Subcutaneous abdominal adipose tissue (tissue), 5 donors: ENCODE measurements around the gene ADCY3.
A peak's percentile ranks its signal among the peaks of the same experiment; 100 is the strongest.

Experiments
- H3K27ac ChIP-seq: one replicate; pipeline ENCODE4 v1.7.0; 2013; ENCODE audit warnings: low read depth, mild to moderate bottlenecking, inconsistent platforms, low read length, moderate library complexity
- H3K27me3 ChIP-seq, 5 donors: one replicate each; pipeline ENCODE4 v1.7.0; 2013; ENCODE audit warnings: low read length in 5 of 5, inconsistent platforms in 1 of 5; ENCODE audit not compliant: control insufficient read depth in 5 of 5, insufficient read depth in 4 of 5
- H3K36me3 ChIP-seq, 5 donors: one replicate each; pipeline ENCODE4 v1.7.0; 2013; ENCODE audit warnings: low read length in 5 of 5; ENCODE audit not compliant: control insufficient read depth in 5 of 5, insufficient read depth in 5 of 5
- H3K4me1 ChIP-seq, 5 donors: one replicate each; pipeline ENCODE4 v1.7.0; 2013; ENCODE audit warnings: low read length in 5 of 5, mild to moderate bottlenecking in 3 of 5, moderate library complexity in 1 of 5; ENCODE audit not compliant: control insufficient read depth in 5 of 5, insufficient read depth in 5 of 5
- H3K4me3 ChIP-seq, 5 donors: one replicate each; pipeline ENCODE4 v1.7.0; 2013; ENCODE audit warnings: low read length in 5 of 5, low read depth in 1 of 5
- H3K9ac ChIP-seq, 5 donors: one replicate each; pipeline ENCODE4 v1.7.0; 2013; ENCODE audit warnings: low read length in 5 of 5, mild to moderate bottlenecking in 4 of 5, moderate library complexity in 3 of 5
- H3K9me3 ChIP-seq, 5 donors: one replicate each; pipeline ENCODE4 v1.7.0; 2013; ENCODE audit warnings: low read length in 5 of 5; ENCODE audit not compliant: control insufficient read depth in 5 of 5
- donor health status: healthy.
- donor health status: healthy.
- donor health status: healthy.
- donor health status: healthy.
- donor health status: healthy.

The ADCY3 gene

GRCh38 chr2:24910245-24910644 lies 9.8 kb downstream of the ADCY3 start:
- Histone ChIP-seq H3K4me3 (no peak overlapping the region), H3K36me3 (peaks cover 0 to 2% (median 0%) of the 10 kb centered on the region in 5 donors), H3K27me3 (no peaks in the 10 kb centered on the region), H3K27ac (no peak overlapping the region), H3K9me3 (peaks cover 0 to 8% (median 0%) of the 10 kb centered on the region in 5 donors), H3K4me1 (peaks cover 0 to 16% (median 3%) of the 10 kb centered on the region in 5 donors), H3K9ac (no peak overlapping the region)

GRCh38 chr2:24909555-24910177 lies 10.4 kb downstream of the ADCY3 start:
- H3K27me3 ChIP-seq: no peaks in the 10 kb centered on the region
- H3K9me3 ChIP-seq: peaks cover 0 to 8% (median 0%) of the 10 kb centered on the region in 5 donors
- H3K27ac ChIP-seq: no peak overlapping the region
- H3K36me3 ChIP-seq: peaks cover 0 to 2% (median 0%) of the 10 kb centered on the region in 5 donors
- H3K4me3 ChIP-seq: no peak overlapping the region
- H3K4me1 ChIP-seq: peaks cover 0 to 12% (median 3%) of the 10 kb centered on the region in 5 donors
- H3K9ac ChIP-seq: no peak overlapping the region

- H3K9ac ChIP-seq: no peak overlapping the region
- peaks cover 0 to 2% (median 0%) of the 10 kb centered on the region in 5 donors for H3K36me3 ChIP-seq
- H3K4me1 ChIP-seq: peaks cover 0 to 6% (median 1%) of the 10 kb centered on the region in 5 donors
- H3K27me3 ChIP-seq: no peaks in the 10 kb centered on the region
- peaks cover 0 to 8% (median 0%) of the 10 kb centered on the region in 5 donors for H3K9me3 ChIP-seq
- no peak overlapping the region for H3K27ac ChIP-seq
- H3K4me3 ChIP-seq: no peak overlapping the region
Observed at GRCh38 chr2:24908461-24908901, 11.6 kb downstream of the ADCY3 start.

GRCh38 chr2:24907116-24907515 lies 12.9 kb downstream of the ADCY3 start:
- Histone ChIP-seq H3K4me1 (no peaks in the 10 kb centered on the region), H3K27ac (no peak overlapping the region), H3K9ac (no peak overlapping the region), H3K36me3 (peaks cover 0 to 2% (median 0%) of the 10 kb centered on the region in 5 donors), H3K27me3 (no peaks in the 10 kb centered on the region), H3K4me3 (no peak overlapping the region), H3K9me3 (peaks cover 0 to 8% (median 0%) of the 10 kb centered on the region in 5 donors)

GRCh38 chr2:24906466-24906865 lies 13.6 kb downstream of the ADCY3 start:
- Histone ChIP-seq H3K27me3 (no peaks in the 10 kb centered on the region), H3K27ac (no peak overlapping the region), H3K4me3 (no peak overlapping the region), H3K4me1 (no peaks in the 10 kb centered on the region), H3K36me3 (peaks cover 0 to 2% (median 0%) of the 10 kb centered on the region in 5 donors), H3K9ac (no peak overlapping the region), H3K9me3 (peaks cover 0 to 8% (median 0%) of the 10 kb centered on the region in 5 donors)

GRCh38 chr2:24903161-24904103 lies 16.6 kb downstream of the ADCY3 start:
- H3K27ac ChIP-seq: no peak overlapping the region
- no peak overlapping the region for H3K4me3 ChIP-seq
- H3K9ac ChIP-seq: no peak overlapping the region
- no peaks in the 10 kb centered on the region for H3K9me3 ChIP-seq
- H3K4me1 ChIP-seq: peaks cover 0 to 9% (median 3%) of the 10 kb centered on the region in 5 donors
- H3K36me3 ChIP-seq: peaks cover 0 to 2% (median 0%) of the 10 kb centered on the region in 5 donors
- H3K27me3 ChIP-seq: no peaks in the 10 kb centered on the region

GRCh38 chr2:24899361-24899910 lies 20.6 kb downstream of the ADCY3 start:
- Histone ChIP-seq H3K4me3 (no peak overlapping the region), H3K27me3 (no peaks in the 10 kb centered on the region), H3K9ac (no peak overlapping the region), H3K9me3 (peaks cover 0 to 11% (median 0%) of the 10 kb centered on the region in 5 donors), H3K27ac (no peak overlapping the region), H3K4me1 (peaks cover 0 to 15% (median 3%) of the 10 kb centered on the region in 5 donors), H3K36me3 (peaks cover 0 to 2% (median 0%) of the 10 kb centered on the region in 5 donors)

GRCh38 chr2:24898122-24899109 lies 21.6 kb downstream of the ADCY3 start:
- H3K4me3 ChIP-seq: peak overlapping the region in 3 of 5 donors; percentile 4 to 14 (median 9)
- peaks cover 0 to 2% (median 0%) of the 10 kb centered on the region in 5 donors for H3K36me3 ChIP-seq
- H3K9ac ChIP-seq: no peak overlapping the region
- H3K27me3 ChIP-seq: no peaks in the 10 kb centered on the region
- peaks cover 0 to 15% (median 3%) of the 10 kb centered on the region in 5 donors for H3K4me1 ChIP-seq
- peaks cover 0 to 11% (median 0%) of the 10 kb centered on the region in 5 donors for H3K9me3 ChIP-seq
- H3K27ac ChIP-seq: no peak overlapping the region

- Histone ChIP-seq H3K27me3 (no peaks in the 10 kb centered on the region), H3K36me3 (no peaks in the 10 kb centered on the region), H3K4me1 (peaks cover 0 to 15% (median 3%) of the 10 kb centered on the region in 5 donors), H3K9me3 (peaks cover 2 to 15% (median 3%) of the 10 kb centered on the region in 5 donors), H3K9ac (no peak overlapping the region), H3K27ac (no peak overlapping the region), H3K4me3 (no peak overlapping the region)
Observed at GRCh38 chr2:24894750-24895149, 25.3 kb downstream of the ADCY3 start.
